Heart right ventricle (tissue), 16 donors: Measurements from ENCODE around the gene IL17B. TPM values are rescaled to one million over a fixed set of nuclear protein-coding genes. Genes with fewer than 3 reads are reported as not detected.
A peak's percentile ranks its signal among the peaks of the same experiment; 100 is the strongest.

Experiments used
- ATAC-seq, 8 donors: fragments of 200-7000 bp; cut with Tn5 transposase; one replicate each; pipeline ENCODE4 v1.9.1; 2020; ENCODE audit warnings: mild to moderate bottlenecking in 8 of 8, moderate library complexity in 8 of 8, moderate number of reproducible peaks in 1 of 8
- DNase-seq, 2 donors: peaks; one replicate each; pipeline ENCODE4 v3.0.0-alpha.2; 2020
- H3K27ac ChIP-seq, 10 donors: fragments of 200-600 bp; sonication (generic) in 2 of 10; one replicate each; pipeline versions ENCODE4 v1.5.0 to v1.8.0; 2020 to 2022; ENCODE audit warnings: mild to moderate bottlenecking in 3 of 10
- H3K27me3 ChIP-seq, 7 donors: fragments of 200-600 bp; one replicate each; pipeline ENCODE4 v1.8.0; 2021 to 2022; ENCODE audit warnings: mild to moderate bottlenecking in 2 of 7
- H3K36me3 ChIP-seq, 9 donors: fragments of 200-600 bp; sonication (generic) in 1 of 9; one replicate each; pipeline versions ENCODE4 v1.5.0 to v1.8.0; 2020 to 2022; ENCODE audit warnings: mild to moderate bottlenecking in 2 of 9
- H3K4me1 ChIP-seq, 9 donors: fragments of 200-600 bp; sonication (generic) in 1 of 9; one replicate each; pipeline versions ENCODE4 v1.5.0 to v1.8.0; 2020 to 2022; ENCODE audit warnings: mild to moderate bottlenecking in 4 of 9
- H3K4me3 ChIP-seq, 10 donors: fragments of 200-600 bp; sonication (generic) in 2 of 10; one replicate each; pipeline versions ENCODE4 v1.5.0 to v1.8.0; 2020 to 2022; ENCODE audit warnings: mild to moderate bottlenecking in 7 of 10, moderate library complexity in 2 of 10
- H3K9me3 ChIP-seq, 11 donors: fragments of 200-600 bp in 10 of 11; sonication (generic) in 2 of 11; one replicate each; pipeline versions ENCODE4 v1.5.0 to v1.8.0; 2013 to 2022; ENCODE audit warnings: mild to moderate bottlenecking in 2 of 11, control low read depth in 1 of 11, moderate library complexity in 1 of 11
- CTCF ChIP-seq, 9 donors: fragments of 200-600 bp; sonication (generic) in 2 of 9; IDR thresholded peaks; one replicate each; pipeline versions ENCODE4 v1.5.0 to v1.8.0; 2021 to 2022; ENCODE audit warnings: antibody characterized with exemption in 9 of 9, mild to moderate bottlenecking in 5 of 9, moderate library complexity in 1 of 9
- WGBS, 2 donors: extraction: QIAGEN DNeasy Blood & Tissue Kit; methylation state at CpG; one replicate each; pipeline ENCODE4 v1.1.7; 2013; ENCODE audit warnings: inconsistent platforms in 1 of 2; 5-methylcytosine and 5-hydroxymethylcytosine counted together
- intact Hi-C, 10 donors: fragments of 100-400 bp; cut with DNase I; formaldehyde crosslinking; loops; one replicate each; pipeline versions ENCODE4 v1.11.1 to v1.14.2; 2022
- polyA plus RNA-seq, 2 donors: library from polyadenylated mRNA; stranded (reverse); fragments of 200-250 nt; gene quantifications; one replicate each; pipeline ENCODE4 v1.2.3, GENCODE V29; 2013
- total RNA-seq, 10 donors: library from RNA; stranded (reverse); fragmentation: NEBNext Ultra II Directional in 3 of 10; extraction: Animal tissue kit (Norgen Biotek cat#: 25700) in 3 of 10; gene quantifications; one replicate each; pipeline versions ENCODE4 v1.2.1 to v1.2.4, GENCODE V29; 2021 to 2023
- donor health status: Arrhythmogenic right ventricular cardiomyopathy.
- donor health status: ischemic (EF 13 %, LVEDD 7.1; RV severe dilation, severe dysfunction).
- donor health status: healthy with polysubstance abuse.
- donor health status: DM: no; HTN: yes; CAD: no.
- donor health status: DM: no; HTN: no; CAD: no.
- donor health status: ischemic (EF 25% LVEDD 6.9; RV normal size, moderate dysfunction).
- donor health status: ischemic (EF 25% LVEDD 5.7; RV mildly dilated, moderate dysfunction).
- donor health status: healthy.
- donor health status: DM: yes; HTN: yes; CAD: no.
- donor health status: Ischemic cardiomyopathy.
- donor health status: ischemic (EF 35%, LVEDD 5.7; RV mildly dilated, moderate dysfunction).
- donor health status: nonischemic (EF 11% LVEDD 7.7; RV severe dilation, severe dysfunction).
- donor health status: DM: yes; HTN: yes; CAD: no.
- donor health status: PGD.
- donor health status: ischemic (EF 29% LVEDD 5.4; RV normal size, mild dysfunction).
- donor health status: nonischemic (EF 23%, LVEDD 6.1; RV moderate dilation, normal function).

Gene IL17B
- total and polyA plus RNA-seq, 12 donors, result 0.44 to 0.83 (median 0.57) TPM; not detected in 9

DNA sequence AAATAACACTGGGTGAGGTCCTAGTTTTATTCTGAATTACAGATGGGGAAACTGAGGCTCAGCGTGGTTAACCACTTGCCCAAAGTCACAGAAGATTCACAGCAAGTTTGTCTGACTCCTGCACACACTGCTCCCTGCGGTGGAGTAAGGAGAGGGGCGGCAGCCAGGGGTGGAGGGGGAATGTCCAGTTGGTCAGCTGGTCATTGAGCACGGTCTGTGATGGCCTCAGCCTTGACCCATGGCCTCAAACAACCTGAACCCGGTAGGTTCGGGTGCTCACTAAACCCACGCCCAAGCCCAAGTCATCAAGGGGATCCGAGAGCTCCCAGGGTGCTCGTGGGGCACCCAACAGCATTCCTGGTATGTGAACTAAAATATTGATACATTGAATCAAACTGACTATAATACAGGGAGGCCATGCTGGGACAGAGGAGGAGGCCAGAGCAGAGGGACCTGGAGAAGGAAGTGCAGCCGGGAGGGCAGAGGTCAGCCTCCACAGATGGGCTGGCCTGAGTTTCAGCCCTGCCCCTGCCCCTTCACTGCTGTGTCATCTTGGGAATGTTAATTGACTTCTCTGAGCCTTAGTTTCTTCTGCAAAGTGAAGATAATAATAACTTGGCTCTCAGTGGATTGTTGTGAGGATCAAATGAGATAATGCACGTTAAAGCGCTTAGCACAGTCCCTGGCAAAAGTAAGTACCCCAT, 3.6 kb upstream of the IL17B start:
- Histone ChIP-seq H3K4me3 (peak overlapping the region in 1 of 10 donors; percentile 11), H3K9me3 (no peaks in the 10 kb centered on the region), H3K27me3 (no peaks in the 10 kb centered on the region), H3K36me3 (no peaks in the 10 kb centered on the region), H3K27ac (peak overlapping the region; percentile 73 to 95 (median 90)), H3K4me1 (peaks cover 14 to 76% (median 59%) of the 10 kb centered on the region in 9 donors)
- ATAC-seq, result peak in 2 of 8 donors; percentile 11 to 16
- DNase-seq, result peak in 1 of 2 donors; percentile 28
- WGBS, 2 donors, result 77 to 79% methylated on average over 12 of the region's 12 CpGs
- TF ChIP-seq CTCF (IDR thresholded peaks at IDR 0.05), result no peak
- intact Hi-C loops, result loop anchor here (1.0 to 5.0 kb wide), 9 partner anchors 47 to 185 kb away; no protein-coding TSS in a partner anchor

GRCh38 chr5:149381986-149382338, 2.9 kb upstream of the IL17B start:
- intact Hi-C loops, result loop anchor here (1.0 to 5.0 kb wide), 9 partner anchors 47 to 185 kb away; no protein-coding TSS in a partner anchor
- peak overlapping the region in 1 of 10 donors; percentile 11 for H3K4me3 ChIP-seq
- WGBS, 2 donors, result 27 to 29% methylated on average over 16 of the region's 16 CpGs

GRCh38 chr5:149381261-149381985, 2.3 kb upstream of the IL17B start:
- 47 to 52% methylated on average over 8 of the region's 8 CpGs for WGBS, 2 donors
- intact Hi-C loops, result loop anchor here in 7 of 10 donors (5.0 kb wide), 3 partner anchors 51 to 186 kb away; no protein-coding TSS in a partner anchor
- H3K27me3 ChIP-seq, result no peaks in the 10 kb centered on the region
- H3K27ac ChIP-seq, result peak overlapping the region in 9 of 10 donors; percentile 41 to 95 (median 90)
- H3K4me1 ChIP-seq, result peaks cover 14 to 63% (median 46%) of the 10 kb centered on the region in 9 donors
- H3K4me3 ChIP-seq, result peak overlapping the region in 1 of 10 donors; percentile 11
- no peak for TF ChIP-seq CTCF (IDR thresholded peaks at IDR 0.05)
- ATAC-seq (peak in 3 of 8 donors; percentile 1 to 21 (median 2)), DNase-seq (no peak)
- H3K36me3 ChIP-seq, result no peaks in the 10 kb centered on the region
- no peaks in the 10 kb centered on the region for H3K9me3 ChIP-seq

More at GRCh38 chr5:149381986-149382338, 2.9 kb upstream of the IL17B start:
- DNase-seq (peak; percentile 84 to 88), ATAC-seq (peak; percentile 73 to 88 (median 80))
- Histone ChIP-seq H3K27me3 (no peaks in the 10 kb centered on the region), H3K4me1 (peaks cover 14 to 69% (median 52%) of the 10 kb centered on the region in 9 donors), H3K27ac (peak overlapping the region; percentile 73 to 95 (median 90)), H3K9me3 (no peaks in the 10 kb centered on the region), H3K36me3 (no peaks in the 10 kb centered on the region)
- TF ChIP-seq CTCF (IDR thresholded peaks at IDR 0.05), result peak; percentile 89 to 98 (median 97)

DNA sequence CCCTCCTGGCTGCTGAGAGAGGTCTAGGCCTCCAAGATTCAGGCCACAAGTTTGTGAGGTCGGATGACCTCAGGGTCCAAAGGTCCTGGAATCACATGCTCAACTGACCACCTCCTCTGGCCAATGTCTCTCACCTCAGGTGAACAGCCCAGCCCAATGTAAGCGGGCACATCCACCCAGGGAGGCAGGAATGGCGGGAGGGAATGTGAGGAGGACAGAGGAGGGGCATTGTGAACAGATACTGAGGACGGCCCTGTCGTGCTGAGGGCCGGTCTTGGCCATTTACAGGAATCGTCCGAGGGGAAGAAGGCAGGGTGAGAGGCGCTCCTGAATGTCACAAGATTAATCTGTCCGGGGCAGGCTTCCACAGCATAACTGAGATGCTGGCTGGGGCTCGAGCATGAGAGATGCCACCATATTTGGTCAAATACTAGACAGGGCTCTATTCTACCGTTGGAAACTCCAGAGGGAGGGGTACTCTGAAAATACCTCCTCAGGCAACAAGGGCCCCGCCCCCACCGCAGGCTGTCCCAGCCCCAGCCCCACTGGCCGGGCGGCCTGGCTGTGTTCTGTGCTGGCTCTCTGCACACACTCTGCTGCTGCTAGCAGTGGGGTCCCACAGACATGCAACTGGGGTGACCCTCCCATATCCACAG, 1.5 kb upstream of the IL17B start:
- TF ChIP-seq CTCF (IDR thresholded peaks at IDR 0.05), result no peak
- ATAC-seq (peak in 7 of 8 donors; percentile 8 to 25 (median 12)), DNase-seq (peak in 1 of 2 donors; percentile 25)
- Histone ChIP-seq H3K27ac (peak overlapping the region in 8 of 10 donors; percentile 18 to 95 (median 88)), H3K36me3 (no peaks in the 10 kb centered on the region), H3K27me3 (no peaks in the 10 kb centered on the region), H3K9me3 (no peaks in the 10 kb centered on the region), H3K4me1 (peaks cover 11 to 55% (median 38%) of the 10 kb centered on the region in 9 donors), H3K4me3 (no peak overlapping the region)
- intact Hi-C loops, result loop anchor here in 7 of 10 donors (5.0 kb wide), 3 partner anchors 52 to 187 kb away; no protein-coding TSS in a partner anchor
- 52 to 63% methylated on average over 16 of the region's 16 CpGs for WGBS, 2 donors
